ENCODE results near the gene ACY1. TPM values are rescaled to one million over a fixed set of nuclear protein-coding genes. Genes with fewer than 3 reads are reported as not detected.

The ACY1 gene
- polyA plus RNA-seq, 1 of the 3 experiments (the other 2 are of a cell fraction): 93.0 TPM

GRCh38 chr3:51957520-51958205, 25.7 kb upstream of the ACY1 start (continued):
- TF ChIP-seq IRF3 (IDR thresholded peaks at IDR 0.05; ENCODE audit: low read depth, low read length) (no peak), PBX3 (IDR thresholded peaks at IDR 0.05) (no peak)

- CTCF ChIA-PET: interaction anchor here (1.0 to 10.7 kb wide), 5 partner anchors 11 to 150 kb away, joined by 3 to 84 read pairs (median 4); partner anchors contain the start of genes ABHD14A and ABHD14B
- H3K9ac ChIP-seq: no peak overlapping the region
- no peak overlapping the region for H3K4me3 ChIP-seq (ENCODE audit: low read depth in 2 of 2, low read length in 1 of 2)
- DNase-seq: no peak
- H3K4me2 ChIP-seq: no peak overlapping the region
- no peak for TF ChIP-seq NFIC (IDR thresholded peaks at IDR 0.05; ENCODE audit: borderline replicate concordance)
- no peak for TF ChIP-seq FOXM1 (IDR thresholded peaks at IDR 0.05; ENCODE audit: low read depth)
- TF ChIP-seq MEF2A (IDR thresholded peaks at IDR 0.05; ENCODE audit: borderline replicate concordance, low read depth): no peak
- no peak for TF ChIP-seq TCF12 (IDR thresholded peaks at IDR 0.05)
- TF ChIP-seq USF2 (IDR thresholded peaks at IDR 0.05; ENCODE audit: borderline replicate concordance, low read depth, low read length): no peak
- TF ChIP-seq FOSL2 (IDR thresholded peaks at IDR 0.05; ENCODE audit: borderline replicate concordance, low read depth): no peak
- no peak for TF ChIP-seq POLR2AphosphoS5 (IDR thresholded peaks at IDR 0.05; ENCODE audit: low read depth, low read length)
- no peak for TF ChIP-seq EP300 (IDR thresholded peaks at IDR 0.05; ENCODE audit: borderline replicate concordance in 1 of 2, low read depth in 1 of 2, low read length in 1 of 2)
- no peak for TF ChIP-seq MAX (IDR thresholded peaks at IDR 0.05; ENCODE audit: low read depth)
- no peak for TF ChIP-seq MXI1 (IDR thresholded peaks at IDR 0.05; ENCODE audit: low read depth, low read length)
- TF ChIP-seq RXRA (IDR thresholded peaks at IDR 0.05; ENCODE audit: borderline replicate concordance, low read depth): no peak
- no peak for TF ChIP-seq USF1 (IDR thresholded peaks at IDR 0.05; ENCODE audit: borderline replicate concordance, low read depth)
- no peak for TF ChIP-seq SMC3 (IDR thresholded peaks at IDR 0.05; ENCODE audit: low read depth, low read length)
- no peak for TF ChIP-seq TEAD4 (IDR thresholded peaks at IDR 0.05; ENCODE audit: borderline replicate concordance, insufficient read depth)
- TF ChIP-seq SIN3A (IDR thresholded peaks at IDR 0.05; ENCODE audit: borderline replicate concordance, low read depth, low read length): no peak
- TF ChIP-seq RFX5 (IDR thresholded peaks at IDR 0.05; ENCODE audit: low read length): no peak
- peaks cover 1 to 16% of the 10 kb centered on the region in 2 experiments; a peak in 2 of 4 replicates for H3K4me1 ChIP-seq (ENCODE audit: control insufficient read depth in 1 of 2, insufficient read depth in 2 of 2, low read depth in 1 of 2, low read length in 1 of 2)
- 0 out of 2 replicates have a peak, but pooled peaks cover 4% of the 10 kb centered on the region for H4K20me1 ChIP-seq (ENCODE audit: insufficient read depth)
- H3K79me2 ChIP-seq (ENCODE audit: insufficient read depth): 0 out of 2 replicates have a peak, but pooled peaks cover 4% of the 10 kb centered on the region
- peaks cover 5 to 42% of the 10 kb centered on the region in 2 experiments for H3K36me3 ChIP-seq (replicated peaks in 1 of 2; ENCODE audit: control insufficient read depth in 1 of 2, insufficient read depth in 2 of 2, low read length in 1 of 2)
- H2AFZ ChIP-seq (ENCODE audit: low read depth): no peak overlapping the region
- no peaks in the 10 kb centered on the region for H3K9me2 ChIP-seq
- H3K9me3 ChIP-seq: no peaks in the 10 kb centered on the region
- no peaks in the 10 kb centered on the region for H3K27me3 ChIP-seq (ENCODE audit: insufficient read depth)
- 96% methylated on average over 17 of the region's 20 CpGs for WGBS (ENCODE audit: low lambda C conversion rate)
- POLR2A ChIA-PET: no interaction called here
- peaks cover 3% of the 10 kb centered on the region for H3F3A ChIP-seq (replicated peaks; ENCODE audit: insufficient read depth)
- H3K27ac ChIP-seq (ENCODE audit: low read depth in 2 of 2, low read length in 1 of 2): no peak overlapping the region
Measured at GRCh38 chr3:51958603-51959521, 24.5 kb upstream of the ACY1 start.
